ENCODE measurements around the gene HDAC9. TPM values are rescaled to one million over a fixed set of nuclear protein-coding genes. Genes with fewer than 3 reads are reported as not detected.

HDAC9 gene
- total RNA-seq, 1 experiment from 2014 or later, result 4.3 TPM

DNA sequence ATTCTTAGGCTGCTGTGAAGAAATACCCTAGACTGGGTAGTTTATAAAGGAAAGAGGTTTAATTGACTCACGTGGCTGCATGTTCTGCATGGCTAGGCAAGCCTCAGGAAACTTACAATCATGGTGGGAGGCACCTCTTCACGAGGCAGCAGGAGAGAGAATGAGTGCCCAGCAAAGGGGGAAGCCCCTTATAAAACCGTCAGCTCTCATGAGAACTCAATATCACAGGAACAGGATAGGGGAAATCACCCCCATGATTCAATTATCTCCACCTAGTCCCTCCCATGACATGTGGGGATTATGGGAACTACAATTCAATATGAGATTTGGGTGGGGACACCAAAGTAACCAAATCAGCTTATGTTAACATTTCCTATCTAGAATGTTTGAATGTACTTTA, 362.7 kb downstream of the HDAC9 start:
- no peak overlapping the region for H3K27ac ChIP-seq (ENCODE audit: low read depth, low read length)
- no peaks in the 10 kb centered on the region for H3K4me1 ChIP-seq (ENCODE audit: control insufficient read depth in 1 of 2, insufficient read depth in 2 of 2, low read length in 2 of 2)
- RAD21 ChIA-PET (ENCODE audit: low non-redundant PET in 1 of 2, low total read pairs in 2 of 2, uncharacterized antibody in 2 of 2, unreplicated experiment in 2 of 2), result no interaction called here
- H4K20me1 ChIP-seq (ENCODE audit: insufficient read depth), result no peaks in the 10 kb centered on the region
- no TSS peak for BruUV-seq (replicated peaks)
- H3K4me2 ChIP-seq (ENCODE audit: low read length), result no peak overlapping the region
- H3K36me3 ChIP-seq (ENCODE audit: control insufficient read depth in 1 of 2, insufficient read depth in 2 of 2, low read length in 2 of 2), result no peaks in the 10 kb centered on the region
- H3K9me2 ChIP-seq (ENCODE audit: insufficient read depth), result no peaks in the 10 kb centered on the region
- H3K79me2 ChIP-seq (ENCODE audit: insufficient read depth, low read length), result no peaks in the 10 kb centered on the region
- POLR2A ChIA-PET, result no interaction called here
- ATAC-seq, result no peak
- H3K9me3 ChIP-seq (ENCODE audit: control insufficient read depth in 1 of 2, insufficient read depth in 1 of 2, low read depth in 1 of 2, low read length in 2 of 2), result no peaks in the 10 kb centered on the region
- H3K9ac ChIP-seq (ENCODE audit: low read length), result no peak overlapping the region
- DNase-seq (ENCODE audit: low read depth, low spot score), result no peak
- intact Hi-C loops (cut with micrococcal nuclease), result no loop called here
- no peak overlapping the region for H2AFZ ChIP-seq (ENCODE audit: low read depth, low read length, poor library complexity, severe bottlenecking)
- no peak for TF ChIP-seq ELF1 (IDR thresholded peaks at IDR 0.05; ENCODE audit: borderline replicate concordance, low read depth)
- no peaks in the 10 kb centered on the region for H3K27me3 ChIP-seq (ENCODE audit: insufficient read depth, low read length)
- no peak overlapping the region for H3K4me3 ChIP-seq (replicated peaks in 1 of 2; ENCODE audit: low read depth in 1 of 2, low read length in 2 of 2)
- CTCF ChIA-PET, result no interaction called here

DNA sequence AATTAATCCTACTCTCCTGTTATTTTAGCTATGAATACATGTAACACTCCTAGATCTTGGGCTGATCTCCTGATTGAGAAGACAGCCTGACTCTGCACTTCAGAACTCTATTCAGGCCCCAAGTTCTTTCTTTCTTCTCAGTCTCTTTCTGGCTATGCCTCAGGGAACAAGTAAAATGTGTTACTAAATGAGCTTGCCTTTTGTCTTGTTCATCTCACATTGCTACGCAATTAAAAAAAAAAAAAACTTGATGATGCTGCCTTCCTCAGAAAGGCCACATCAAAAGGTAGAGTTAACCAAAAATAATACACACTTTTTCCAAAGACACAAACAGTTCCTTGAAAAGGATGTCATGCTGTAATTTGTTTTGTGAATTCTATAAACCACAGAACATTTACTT, 363.8 kb downstream of the HDAC9 start:
- no peak for TF ChIP-seq TCF7L2 (IDR thresholded peaks at IDR 0.05; ENCODE audit: borderline replicate concordance, extremely low read depth, insufficient read depth, insufficient read length)
- H3K79me2 ChIP-seq (ENCODE audit: insufficient read depth, low read length), result no peaks in the 10 kb centered on the region
- POLR2A ChIA-PET, result no interaction called here
- no peaks in the 10 kb centered on the region for H3K9me2 ChIP-seq (ENCODE audit: insufficient read depth)
- H2AFZ ChIP-seq (ENCODE audit: low read depth, low read length, poor library complexity, severe bottlenecking), result no peak overlapping the region
- no peak overlapping the region for H3K4me2 ChIP-seq (ENCODE audit: low read length)
- no peak for ATAC-seq
- H4K20me1 ChIP-seq (ENCODE audit: insufficient read depth), result no peaks in the 10 kb centered on the region
- H3K27me3 ChIP-seq (ENCODE audit: insufficient read depth, low read length), result no peaks in the 10 kb centered on the region
- H3K4me3 ChIP-seq (replicated peaks in 1 of 2; ENCODE audit: low read depth in 1 of 2, low read length in 2 of 2), result no peak overlapping the region
- BruUV-seq (replicated peaks), result no TSS peak
- no peaks in the 10 kb centered on the region for H3K9me3 ChIP-seq (ENCODE audit: control insufficient read depth in 1 of 2, insufficient read depth in 1 of 2, low read depth in 1 of 2, low read length in 2 of 2)
- CTCF ChIA-PET, result no interaction called here
- H3K36me3 ChIP-seq (ENCODE audit: control insufficient read depth in 1 of 2, insufficient read depth in 2 of 2, low read length in 2 of 2), result no peaks in the 10 kb centered on the region
- no peak overlapping the region for H3K9ac ChIP-seq (ENCODE audit: low read length)
- RAD21 ChIA-PET (ENCODE audit: low non-redundant PET in 1 of 2, low total read pairs in 2 of 2, uncharacterized antibody in 2 of 2, unreplicated experiment in 2 of 2), result no interaction called here
- no peak for DNase-seq (ENCODE audit: low read depth, low spot score)
- H3K4me1 ChIP-seq (ENCODE audit: control insufficient read depth in 1 of 2, insufficient read depth in 2 of 2, low read length in 2 of 2), result no peaks in the 10 kb centered on the region
- intact Hi-C loops (cut with micrococcal nuclease), result no loop called here
- no peak overlapping the region for H3K27ac ChIP-seq (ENCODE audit: low read depth, low read length)

DNA sequence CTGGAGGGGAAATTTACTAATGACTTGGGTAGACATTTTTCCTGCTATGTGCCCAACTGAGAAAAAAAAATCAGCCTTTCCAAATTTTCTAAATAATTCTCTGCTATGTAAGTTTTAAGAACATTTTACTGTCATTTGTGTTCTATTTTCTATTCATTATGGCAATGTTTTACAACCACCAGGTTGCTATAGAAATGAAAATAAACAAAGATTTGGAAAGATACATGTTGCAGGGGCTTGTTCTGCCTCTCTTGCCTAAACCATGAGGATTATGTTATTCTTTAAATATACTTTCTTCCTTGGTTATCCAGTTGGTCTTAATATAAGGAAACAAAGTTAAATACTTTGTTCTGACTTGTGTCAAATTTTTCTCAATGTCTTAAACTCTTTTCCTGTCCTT, 364.7 kb downstream of the HDAC9 start:
- Histone ChIP-seq H3K4me2 (ENCODE audit: low read length) (no peak overlapping the region), H4K20me1 (ENCODE audit: insufficient read depth) (no peaks in the 10 kb centered on the region), H3K9me3 (ENCODE audit: control insufficient read depth in 1 of 2, insufficient read depth in 1 of 2, low read depth in 1 of 2, low read length in 2 of 2) (no peaks in the 10 kb centered on the region), H3K79me2 (ENCODE audit: insufficient read depth, low read length) (no peaks in the 10 kb centered on the region), H3K9me2 (ENCODE audit: insufficient read depth) (no peaks in the 10 kb centered on the region), H3K4me1 (ENCODE audit: control insufficient read depth in 1 of 2, insufficient read depth in 2 of 2, low read length in 2 of 2) (no peaks in the 10 kb centered on the region), H2AFZ (ENCODE audit: low read depth, low read length, poor library complexity, severe bottlenecking) (no peak overlapping the region), H3K4me3 (replicated peaks in 1 of 2; ENCODE audit: low read depth in 1 of 2, low read length in 2 of 2) (no peak overlapping the region), H3K27ac (ENCODE audit: low read depth, low read length) (no peak overlapping the region), H3K36me3 (ENCODE audit: control insufficient read depth in 1 of 2, insufficient read depth in 2 of 2, low read length in 2 of 2) (no peaks in the 10 kb centered on the region), H3K27me3 (ENCODE audit: insufficient read depth, low read length) (no peaks in the 10 kb centered on the region), H3K9ac (ENCODE audit: low read length) (no peak overlapping the region)
- CTCF ChIA-PET, result no interaction called here
- TF ChIP-seq SP1 (IDR thresholded peaks at IDR 0.05; ENCODE audit: low read depth) (no peak), ELF1 (IDR thresholded peaks at IDR 0.05; ENCODE audit: borderline replicate concordance, low read depth) (no peak), YY1 (IDR thresholded peaks at IDR 0.05; ENCODE audit: extremely low read depth, insufficient replicate concordance, low read depth, low read length) (no peak), EZH2 (IDR thresholded peaks at IDR 0.05) (no peak), ZFX (IDR thresholded peaks at IDR 0.05) (no peak), SRF (IDR thresholded peaks at IDR 0.05; ENCODE audit: low read depth) (no peak), ZNF274 (IDR thresholded peaks at IDR 0.05; ENCODE audit: low read depth, low read length) (no peak), RAD21 (IDR thresholded peaks at IDR 0.05; ENCODE audit: low read depth) (no peak), TCF7L2 (IDR thresholded peaks at IDR 0.05; ENCODE audit: borderline replicate concordance, extremely low read depth, insufficient read depth, insufficient read length) (no peak), EGR1 (IDR thresholded peaks at IDR 0.05; ENCODE audit: low read depth) (no peak)
- TF ChIP-seq, protein P1, sequence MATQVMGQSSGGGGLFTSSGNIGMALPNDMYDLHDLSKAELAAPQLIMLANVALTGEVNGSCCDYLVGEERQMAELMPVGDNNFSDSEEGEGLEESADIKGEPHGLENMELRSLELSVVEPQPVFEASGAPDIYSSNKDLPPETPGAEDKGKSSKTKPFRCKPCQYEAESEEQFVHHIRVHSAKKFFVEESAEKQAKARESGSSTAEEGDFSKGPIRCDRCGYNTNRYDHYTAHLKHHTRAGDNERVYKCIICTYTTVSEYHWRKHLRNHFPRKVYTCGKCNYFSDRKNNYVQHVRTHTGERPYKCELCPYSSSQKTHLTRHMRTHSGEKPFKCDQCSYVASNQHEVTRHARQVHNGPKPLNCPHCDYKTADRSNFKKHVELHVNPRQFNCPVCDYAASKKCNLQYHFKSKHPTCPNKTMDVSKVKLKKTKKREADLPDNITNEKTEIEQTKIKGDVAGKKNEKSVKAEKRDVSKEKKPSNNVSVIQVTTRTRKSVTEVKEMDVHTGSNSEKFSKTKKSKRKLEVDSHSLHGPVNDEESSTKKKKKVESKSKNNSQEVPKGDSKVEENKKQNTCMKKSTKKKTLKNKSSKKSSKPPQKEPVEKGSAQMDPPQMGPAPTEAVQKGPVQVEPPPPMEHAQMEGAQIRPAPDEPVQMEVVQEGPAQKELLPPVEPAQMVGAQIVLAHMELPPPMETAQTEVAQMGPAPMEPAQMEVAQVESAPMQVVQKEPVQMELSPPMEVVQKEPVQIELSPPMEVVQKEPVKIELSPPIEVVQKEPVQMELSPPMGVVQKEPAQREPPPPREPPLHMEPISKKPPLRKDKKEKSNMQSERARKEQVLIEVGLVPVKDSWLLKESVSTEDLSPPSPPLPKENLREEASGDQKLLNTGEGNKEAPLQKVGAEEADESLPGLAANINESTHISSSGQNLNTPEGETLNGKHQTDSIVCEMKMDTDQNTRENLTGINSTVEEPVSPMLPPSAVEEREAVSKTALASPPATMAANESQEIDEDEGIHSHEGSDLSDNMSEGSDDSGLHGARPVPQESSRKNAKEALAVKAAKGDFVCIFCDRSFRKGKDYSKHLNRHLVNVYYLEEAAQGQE (IDR thresholded peaks at IDR 0.05; ENCODE audit: low read depth), result no peak
- TF ChIP-seq, protein P2, sequence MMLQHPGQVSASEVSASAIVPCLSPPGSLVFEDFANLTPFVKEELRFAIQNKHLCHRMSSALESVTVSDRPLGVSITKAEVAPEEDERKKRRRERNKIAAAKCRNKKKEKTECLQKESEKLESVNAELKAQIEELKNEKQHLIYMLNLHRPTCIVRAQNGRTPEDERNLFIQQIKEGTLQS (IDR thresholded peaks at IDR 0.05), result no peak
- no peak for ATAC-seq
- POLR2A ChIA-PET, result no interaction called here
- RAD21 ChIA-PET (ENCODE audit: low non-redundant PET in 1 of 2, low total read pairs in 2 of 2, uncharacterized antibody in 2 of 2, unreplicated experiment in 2 of 2), result no interaction called here
- no peak for DNase-seq (ENCODE audit: low read depth, low spot score)
- intact Hi-C loops (cut with micrococcal nuclease), result no loop called here
- no TSS peak for BruUV-seq (replicated peaks)
